H54 (cell line): ENCODE results near the gene CLEC4F.

ENCODE experiments used
- DNase-seq: peaks from one replicate; pipeline ENCODE4 v3.0.0; 2011; ENCODE audit warnings: low spot score, mixed read lengths; ENCODE audit not compliant: insufficient read length
- FAIRE-seq: peaks from 3 replicates; lab custom pipeline; 2011; peaks lifted over from hg19 to GRCh38; lab: Jason Lieb, UNC
- POLR2A ChIP-seq: IDR thresholded peaks from 2 replicates; pipeline ENCODE4 v1.6.1; 2011; ENCODE audit warnings: low read depth, mild to moderate bottlenecking, low read length

The CLEC4F gene

GRCh38 chr2:70789304-70790135 is 30.9 kb downstream of the CLEC4F start:
- TF ChIP-seq POLR2A: no peak
- FAIRE-seq: peak; percentile 77
- no peak for DNase-seq

- TF ChIP-seq POLR2A: no peak
- DNase-seq (no peak), FAIRE-seq (peak; percentile 75)
Measured at GRCh38 chr2:70785137-70785911, 35.1 kb downstream of the CLEC4F start.

GRCh38 chr2:70784320-70784719 is 36.1 kb downstream of the CLEC4F start:
- DNase-seq (no peak), FAIRE-seq (no peak)
- no peak for TF ChIP-seq POLR2A

- FAIRE-seq: peak; percentile 78
- no peak for TF ChIP-seq POLR2A
- peak; percentile 63 for DNase-seq
Measured at GRCh38 chr2:70779911-70780545, 40.4 kb downstream of the CLEC4F start.

GRCh38 chr2:70779491-70779890 is 40.9 kb downstream of the CLEC4F start:
- DNase-seq (no peak), FAIRE-seq (no peak)
- TF ChIP-seq POLR2A: no peak

GRCh38 chr2:70778676-70779075 is 41.7 kb downstream of the CLEC4F start:
- FAIRE-seq (no peak), DNase-seq (no peak)
- TF ChIP-seq POLR2A: no peak

- TF ChIP-seq POLR2A: no peak
- peak; percentile 81 for FAIRE-seq
- DNase-seq: no peak
Measured at GRCh38 chr2:70777450-70777849, 42.9 kb downstream of the CLEC4F start.

- TF ChIP-seq POLR2A: no peak
- DNase-seq (no peak), FAIRE-seq (no peak)
Measured at GRCh38 chr2:70776266-70776665, 44.1 kb downstream of the CLEC4F start.

GRCh38 chr2:70775141-70775540 is 45.3 kb downstream of the CLEC4F start:
- TF ChIP-seq POLR2A: no peak
- DNase-seq (no peak), FAIRE-seq (no peak)

- DNase-seq: no peak
Measured at GRCh38 chr2:70772486-70773155, 47.8 kb downstream of the CLEC4F start.

GRCh38 chr2:70771446-70771845 is 49.0 kb downstream of the CLEC4F start:
- FAIRE-seq (no peak), DNase-seq (no peak)
- no peak for TF ChIP-seq POLR2A

More at GRCh38 chr2:70772486-70773155, 47.8 kb downstream of the CLEC4F start:
- TF ChIP-seq POLR2A: no peak
- no peak for FAIRE-seq

GRCh38 chr2:70769450-70769849 is 50.9 kb downstream of the CLEC4F start:
- FAIRE-seq (no peak), DNase-seq (no peak)
- TF ChIP-seq POLR2A: no peak

GRCh38 chr2:70768590-70769085 is 51.8 kb downstream of the CLEC4F start:
- no peak for DNase-seq
- TF ChIP-seq POLR2A: no peak
- no peak for FAIRE-seq
